Mucosa of gallbladder (tissue), 1 donor: ENCODE measurements around the gene TBCB. TPM values are rescaled to one million over a fixed set of nuclear protein-coding genes. Genes with fewer than 3 reads are reported as not detected.
A peak's percentile ranks its signal among the peaks of the same experiment; 100 is the strongest.
"Not testable (repeated sequence)": the region's sequence is repeated elsewhere in the genome, so short reads cannot be mapped to it uniquely, and the experiment has no call there.

ENCODE experiments used
- DNase-seq: peaks from one replicate; pipeline ENCODE4 v3.0.0-alpha.2; 2020; ENCODE audit warnings: low spot score
- total RNA-seq: library from RNA; stranded (reverse); gene quantifications from one replicate; pipeline ENCODE4 v1.2.1, GENCODE V29; 2021
- donor health status: DM: no; HTN: no; CAD: no.

Gene TBCB
- total RNA-seq, 1 donor from 2014 or later, result 132 TPM

- DNase-seq, result not testable (repeated sequence)
These were observed 19.6 kb downstream of the TBCB start for GRCh38 chr19:36134867-36135266.

GRCh38 chr19:36136964-36137686, 21.9 kb downstream of the TBCB start:
- peak; percentile 88 for DNase-seq

- no peak for DNase-seq
These were observed 23.8 kb downstream of the TBCB start for GRCh38 chr19:36139120-36139472.

GRCh38 chr19:36139473-36140303, 24.4 kb downstream of the TBCB start, which contains the start of gene CAPNS1:
Gene CAPNS1, plus strand, starts transcription at chr19:36140066. Its CDS starts 946 bp downstream, at chr19:36141012.
- peak; percentile 98 for DNase-seq

GRCh38 chr19:36140304-36141038, 25.2 kb downstream of the TBCB start:
- peak; percentile 32 for DNase-seq

GRCh38 chr19:36141039-36141927, 26.0 kb downstream of the TBCB start:
- DNase-seq, result peak; percentile 88

- no peak for DNase-seq
These were observed 26.8 kb downstream of the TBCB start for GRCh38 chr19:36142046-36142445.

DNA sequence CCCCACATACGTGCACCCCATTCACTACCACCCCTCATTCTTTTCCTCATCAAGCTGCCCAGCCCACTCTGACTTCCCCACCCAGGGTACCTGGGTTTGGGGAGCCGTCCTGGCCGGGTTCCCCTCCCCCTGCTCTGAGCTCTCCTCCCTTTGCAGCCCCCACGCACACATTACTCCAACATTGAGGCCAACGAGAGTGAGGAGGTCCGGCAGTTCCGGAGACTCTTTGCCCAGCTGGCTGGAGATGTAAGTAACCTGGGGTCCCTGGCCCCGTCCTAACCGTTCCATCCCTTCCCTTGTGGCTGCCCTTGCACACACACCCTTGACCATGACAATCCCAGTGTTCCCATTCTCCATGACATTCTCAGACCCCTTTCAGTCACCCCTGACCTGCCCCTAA, 27.2 kb downstream of the TBCB start:
- no peak for DNase-seq

GRCh38 chr19:36144624-36145023, 29.4 kb downstream of the TBCB start:
- no peak for DNase-seq

- no peak for DNase-seq
These were observed 34.6 kb downstream of the TBCB start for GRCh38 chr19:36149673-36150406.

GRCh38 chr19:36150586-36150985, 35.3 kb downstream of the TBCB start:
- DNase-seq, result no peak

DNA sequence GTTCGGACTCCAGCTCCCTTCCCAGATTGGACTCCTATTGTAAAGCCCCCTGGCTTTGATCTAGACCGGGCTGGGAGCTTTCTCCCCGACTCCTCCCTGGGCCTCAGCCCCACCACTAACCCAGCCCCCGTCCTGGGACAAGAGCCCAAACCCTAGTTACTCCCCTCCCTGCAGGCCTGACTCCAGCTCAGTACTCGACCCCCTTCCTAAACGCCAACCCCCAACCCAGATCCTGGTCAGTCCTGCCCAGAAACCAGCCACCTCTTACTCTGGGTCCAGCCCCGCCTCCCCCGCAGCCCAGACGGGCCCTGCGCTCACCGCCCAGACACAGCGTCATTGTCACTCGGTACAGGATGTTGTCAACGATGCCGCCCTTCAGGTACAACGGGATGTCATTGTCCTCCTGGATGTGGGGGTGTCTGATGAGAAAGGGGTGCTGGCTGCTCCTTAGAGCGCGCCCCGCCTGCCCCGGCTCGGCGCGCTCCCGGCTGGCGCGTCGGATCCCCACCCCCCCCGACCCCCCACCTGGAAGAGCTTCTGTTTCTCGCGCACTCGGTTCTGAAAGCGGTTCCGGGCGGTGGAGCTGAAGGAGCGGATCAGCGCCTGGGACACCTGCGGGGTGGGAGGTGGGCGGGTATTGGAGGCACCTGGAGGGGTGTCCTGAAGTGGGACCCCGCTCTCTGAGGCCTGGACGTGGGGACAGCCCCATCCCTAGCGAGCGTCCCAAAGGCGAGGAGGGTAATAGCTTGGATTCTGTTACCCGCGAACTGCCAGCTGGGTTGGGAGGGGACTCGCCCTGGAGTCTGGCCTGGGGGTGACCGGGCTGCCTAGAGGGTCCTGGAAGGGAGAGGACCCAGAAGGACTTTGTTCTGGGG, 36.1 kb downstream of the TBCB start:
- DNase-seq, result no peak

DNA sequence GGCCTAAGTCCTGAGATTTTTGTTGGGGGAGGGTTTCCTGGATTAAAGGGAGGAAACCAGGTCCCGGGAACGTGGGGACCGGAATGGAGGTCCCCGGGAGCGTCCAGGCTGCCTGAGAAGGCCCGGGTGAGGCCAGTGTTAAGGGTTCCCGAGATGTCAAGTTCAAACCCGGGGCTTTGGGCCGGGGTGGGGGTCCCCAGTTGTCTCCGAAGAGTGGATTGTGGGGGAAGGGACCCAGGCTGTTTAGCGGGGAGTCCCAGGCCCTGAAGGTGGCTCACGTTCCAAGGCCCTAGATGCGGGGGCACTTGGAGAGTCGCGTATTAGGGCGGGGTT, 36.7 kb downstream of the TBCB start:
- DNase-seq, result no peak

- DNase-seq, result no peak
These were observed 37.3 kb downstream of the TBCB start, which contains the start of gene COX7A1 for GRCh38 chr19:36152352-36153091. Gene COX7A1, minus strand, starts transcription at chr19:36152447. Its CDS starts 40 bp downstream, at chr19:36152407.

DNA sequence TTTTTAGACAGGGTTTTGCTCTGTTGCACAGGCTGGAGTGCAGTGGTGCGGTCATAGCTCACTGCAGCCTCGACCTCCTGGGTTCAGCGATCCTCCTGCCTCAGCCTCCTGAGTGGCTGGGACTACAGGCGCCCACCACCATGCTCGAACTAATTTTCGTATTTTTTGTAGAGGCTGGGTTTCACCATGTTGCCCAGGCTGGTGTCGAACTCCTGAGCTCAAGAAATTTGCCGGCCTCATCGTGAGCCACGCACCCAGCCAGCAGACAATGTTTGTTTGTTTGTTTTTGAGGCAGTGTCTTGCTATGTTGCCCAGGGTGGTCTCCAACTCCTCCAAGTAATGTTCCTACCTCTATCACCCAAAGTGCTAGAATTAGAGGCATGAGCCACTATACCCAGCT, 37.9 kb downstream of the TBCB start:
- no peak for DNase-seq

GRCh38 chr19:36160821-36161596, 45.7 kb downstream of the TBCB start:
- no peak for DNase-seq

GRCh38 chr19:36163813-36164212, 48.5 kb downstream of the TBCB start:
- no peak for DNase-seq
